Pons (tissue), 1 donor: ENCODE measurements around the gene MED27.

ENCODE experiments used
- DNase-seq: peaks from one replicate; pipeline ENCODE4 v3.0.0-alpha.2; 2016; ENCODE audit warnings: low spot score

Gene MED27

GRCh38 chr9:131879181-131879910 lies 200.3 kb downstream of the MED27 start:
- no peak for DNase-seq

- no peak for DNase-seq
Measured at GRCh38 chr9:131876486-131876885, 203.2 kb downstream of the MED27 start.

GRCh38 chr9:131875828-131876485 lies 203.7 kb downstream of the MED27 start:
- no peak for DNase-seq

- no peak for DNase-seq
Measured at GRCh38 chr9:131874916-131875670, 204.6 kb downstream of the MED27 start.

GRCh38 chr9:131874447-131874846 lies 205.2 kb downstream of the MED27 start:
- DNase-seq = no peak

- no peak for DNase-seq
Measured at GRCh38 chr9:131873891-131874440, 205.7 kb downstream of the MED27 start.

GRCh38 chr9:131873335-131873734 lies 206.3 kb downstream of the MED27 start:
- DNase-seq = no peak

- DNase-seq = no peak
Measured at GRCh38 chr9:131872702-131873101, 207.0 kb downstream of the MED27 start.

GRCh38 chr9:131872006-131872405 lies 207.7 kb downstream of the MED27 start:
- no peak for DNase-seq

- DNase-seq = no peak
Measured at GRCh38 chr9:131870156-131870555, 209.5 kb downstream of the MED27 start.

GRCh38 chr9:131869348-131869747 lies 210.3 kb downstream of the MED27 start:
- DNase-seq = no peak

GRCh38 chr9:131868766-131869165 lies 210.9 kb downstream of the MED27 start:
- DNase-seq = peak; percentile 61

- peak; percentile 65 for DNase-seq
Measured at GRCh38 chr9:131867611-131868192, 212.0 kb downstream of the MED27 start.

GRCh38 chr9:131865446-131866195 lies 214.0 kb downstream of the MED27 start:
- DNase-seq = no peak

- no peak for DNase-seq
Measured at GRCh38 chr9:131864531-131864930, 215.1 kb downstream of the MED27 start.

GRCh38 chr9:131863306-131863896 lies 216.3 kb downstream of the MED27 start:
- DNase-seq = no peak

GRCh38 chr9:131862261-131862660 lies 217.4 kb downstream of the MED27 start:
- no peak for DNase-seq

GRCh38 chr9:131860430-131860829 lies 219.2 kb downstream of the MED27 start:
- no peak for DNase-seq

GRCh38 chr9:131858147-131858546 lies 221.5 kb downstream of the MED27 start:
- no peak for DNase-seq

- no peak for DNase-seq
Measured at GRCh38 chr9:131856105-131856504, 223.6 kb downstream of the MED27 start.
